Dermis microvascular lymphatic vessel endothelial cell (primary cell): ENCODE measurements around the gene RUNX3. TPM values are rescaled to one million over a fixed set of nuclear protein-coding genes. Genes with fewer than 3 reads are reported as not detected.
"Not testable (repeated sequence)": the region's sequence is repeated elsewhere in the genome, so short reads cannot be mapped to it uniquely, and the experiment has no call there.

Experiments used
- DNase-seq, 2 donors: peaks; one replicate each; pipeline versions ENCODE4 v3.0.0 to v3.0.0-alpha.2; 2010; ENCODE audit warnings: low read depth in 2 of 2
- total RNA-seq: library from RNA; depleted of rRNA; stranded (reverse); fragments of >200 nt; gene quantifications from 2 replicates; pipeline ENCODE4 v1.2.1, GENCODE V29; 2014

The RUNX3 gene
- total RNA-seq, 1 donor from 2014 or later: not detected

GRCh38 chr1:24914226-24915069 is 15.6 kb downstream of the RUNX3 start:
- DNase-seq: no peak

- DNase-seq: no peak
Measured at GRCh38 chr1:24913616-24914225, 16.4 kb downstream of the RUNX3 start.

- no peak for DNase-seq
Measured at GRCh38 chr1:24913274-24913604, 16.8 kb downstream of the RUNX3 start.

GRCh38 chr1:24912376-24913273 is 17.5 kb downstream of the RUNX3 start:
- DNase-seq: no peak

GRCh38 chr1:24911651-24912155 is 18.4 kb downstream of the RUNX3 start:
- no peak for DNase-seq

DNA sequence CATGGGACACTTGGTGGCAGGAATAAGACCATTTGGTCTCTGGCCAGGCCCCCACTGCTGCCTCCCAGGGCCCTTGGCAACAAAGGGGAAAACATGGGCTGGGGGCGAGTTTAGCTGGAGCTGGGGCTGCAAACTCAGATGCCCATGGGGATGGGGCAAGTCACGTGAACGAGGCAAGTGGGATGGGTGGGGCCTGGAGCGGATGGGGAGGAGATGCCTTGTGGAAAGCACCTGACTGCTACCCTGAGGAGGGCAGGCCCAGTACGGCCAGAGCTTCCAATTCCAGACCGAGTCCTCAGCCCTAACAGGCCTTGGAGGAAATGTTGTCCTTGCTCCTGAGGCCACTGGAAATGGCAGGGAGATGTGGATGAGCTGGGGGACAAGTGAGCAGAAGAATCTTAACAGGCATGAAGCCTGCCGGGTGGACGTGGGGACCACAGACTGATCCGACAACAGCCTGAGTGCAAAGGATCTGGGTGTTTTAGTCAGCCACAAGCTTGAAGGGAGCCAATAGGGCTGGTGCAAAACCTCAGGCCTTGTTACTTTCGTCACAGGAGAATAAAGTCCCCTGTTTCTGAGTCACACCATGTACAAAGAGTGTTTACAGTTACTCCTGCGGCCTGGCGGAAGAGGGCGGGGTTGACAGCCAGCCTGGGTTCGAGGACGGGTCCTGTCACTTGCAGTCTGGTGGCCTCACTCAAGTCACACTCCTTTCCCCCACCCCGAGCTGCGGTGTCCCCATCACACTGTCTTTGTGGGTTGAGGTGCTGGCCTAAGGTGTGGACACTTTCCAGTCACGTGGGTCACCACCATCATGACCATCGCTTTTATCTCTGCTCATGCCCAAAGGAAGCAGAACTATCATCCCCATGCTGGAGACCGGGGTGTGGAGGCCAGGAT is 19.1 kb downstream of the RUNX3 start:
- no peak for DNase-seq

DNA sequence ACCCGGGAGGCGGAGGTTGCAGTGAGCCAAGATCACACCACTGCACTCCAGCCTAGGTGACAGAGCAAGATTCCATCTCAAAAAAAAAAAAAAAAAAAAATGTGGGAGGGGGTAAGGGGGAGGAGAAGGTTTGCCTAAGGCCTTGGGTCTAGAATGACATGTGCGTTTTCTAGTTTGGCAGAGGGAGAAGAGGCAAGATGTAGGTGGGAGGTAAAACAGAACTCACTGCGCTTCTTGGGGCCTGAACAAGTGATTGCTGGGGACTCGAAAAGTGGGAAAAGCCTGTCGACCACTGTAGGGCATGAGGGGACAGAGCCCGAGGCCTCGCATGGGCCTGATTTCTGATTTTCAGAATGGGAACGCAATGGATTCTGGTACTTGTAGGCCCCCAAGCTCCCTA is 19.9 kb downstream of the RUNX3 start:
- no peak for DNase-seq

GRCh38 chr1:24909388-24909898 is 20.6 kb downstream of the RUNX3 start:
- peak; percentile 33 to 72 for DNase-seq

DNA sequence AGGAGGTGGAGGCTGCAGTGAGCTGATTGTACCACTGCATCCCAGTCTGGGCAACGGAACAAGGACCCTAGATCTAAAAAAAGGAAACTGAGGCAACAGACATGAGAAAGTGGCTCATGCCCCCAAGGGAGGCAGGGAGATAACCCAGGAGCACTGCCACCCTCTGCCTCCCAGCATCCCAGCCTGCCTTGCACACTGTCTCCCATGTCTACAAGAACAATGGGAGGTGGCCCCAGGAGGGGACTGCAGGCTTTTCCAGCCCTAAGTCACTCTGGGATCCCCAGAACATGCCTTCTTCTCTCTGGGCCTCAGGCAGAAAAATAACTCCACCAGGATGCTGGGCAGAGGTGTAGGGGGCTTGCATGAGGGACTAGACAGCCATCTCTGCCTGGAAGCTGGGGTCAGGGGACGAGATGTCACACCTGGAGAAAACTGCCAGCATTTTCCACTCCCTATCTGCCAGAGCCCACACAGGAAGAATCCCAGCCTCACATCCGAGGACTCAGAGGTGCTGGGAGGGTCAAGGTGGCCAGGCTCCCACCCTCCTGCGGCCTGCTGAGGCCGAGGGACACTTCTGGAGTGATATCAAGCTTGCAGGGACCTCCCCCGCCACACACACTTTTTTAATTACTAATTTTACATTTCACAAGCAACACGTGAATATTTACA is 21.4 kb downstream of the RUNX3 start:
- DNase-seq: no peak

DNA sequence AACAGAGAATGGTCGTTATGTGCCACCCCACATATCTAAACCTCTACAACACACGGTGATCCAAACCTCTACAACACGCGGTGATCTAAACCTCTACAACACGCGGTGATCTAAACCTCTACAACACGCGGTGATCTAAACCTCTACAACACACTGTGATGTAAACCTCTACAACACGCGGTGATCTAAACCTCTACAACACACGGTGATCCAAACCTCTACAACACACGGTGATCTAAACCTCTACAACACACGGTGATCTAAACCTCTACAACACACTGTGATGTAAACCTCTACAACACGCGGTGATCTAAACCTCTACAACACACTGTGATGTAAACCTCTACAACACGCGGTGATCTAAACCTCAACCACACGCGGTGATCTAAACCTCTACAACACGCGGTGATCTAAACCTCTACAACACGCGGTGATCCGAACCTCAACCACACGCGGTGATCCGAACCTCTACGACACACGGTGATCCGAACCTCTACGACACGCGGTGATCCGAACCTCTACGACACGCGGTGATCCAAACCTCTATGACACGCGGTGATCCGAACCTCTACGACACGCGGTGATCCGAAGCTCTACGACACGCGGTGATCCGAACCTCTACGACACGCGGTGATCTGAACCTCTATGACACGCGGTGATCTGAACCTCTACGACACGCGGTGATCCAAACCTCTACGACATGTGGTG is 22.3 kb downstream of the RUNX3 start:
- DNase-seq: not testable (repeated sequence)

DNA sequence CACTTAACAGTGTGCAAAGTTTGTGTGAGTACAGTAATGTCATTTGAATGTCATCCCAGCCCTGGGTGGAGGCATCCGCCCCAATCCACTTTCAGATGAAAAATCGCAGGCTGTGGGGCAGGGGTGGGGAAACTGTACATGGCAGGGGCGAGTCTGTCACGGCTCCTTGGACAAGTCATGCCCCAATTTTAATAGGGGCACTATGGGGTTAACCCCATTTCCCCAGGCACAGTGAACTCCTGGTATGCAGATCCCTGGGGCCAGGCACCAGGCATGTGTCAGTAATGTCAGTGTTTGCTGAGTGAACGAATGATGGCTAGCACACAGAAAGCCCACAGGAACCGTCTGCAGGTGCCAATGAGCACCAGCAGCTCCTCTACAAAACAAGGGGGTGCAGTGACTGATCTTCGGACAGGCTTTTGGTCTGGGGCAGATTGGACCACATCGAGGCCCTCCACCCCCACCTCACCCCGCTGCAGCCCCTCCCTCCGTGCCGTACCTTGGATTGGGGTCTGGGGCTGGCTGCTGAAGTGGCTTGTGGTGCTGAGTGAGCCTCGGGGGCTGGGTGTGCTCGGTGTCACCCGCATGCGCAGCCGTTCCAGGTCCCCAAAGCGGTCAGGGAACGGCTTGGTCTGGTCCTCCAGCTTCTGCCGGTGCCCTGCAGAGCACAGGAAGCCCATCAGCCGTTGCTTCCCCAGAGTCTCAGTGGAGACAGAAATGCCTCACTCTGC is 23.2 kb downstream of the RUNX3 start:
- DNase-seq: no peak

GRCh38 chr1:24905979-24906720 is 23.9 kb downstream of the RUNX3 start:
- DNase-seq: no peak

DNA sequence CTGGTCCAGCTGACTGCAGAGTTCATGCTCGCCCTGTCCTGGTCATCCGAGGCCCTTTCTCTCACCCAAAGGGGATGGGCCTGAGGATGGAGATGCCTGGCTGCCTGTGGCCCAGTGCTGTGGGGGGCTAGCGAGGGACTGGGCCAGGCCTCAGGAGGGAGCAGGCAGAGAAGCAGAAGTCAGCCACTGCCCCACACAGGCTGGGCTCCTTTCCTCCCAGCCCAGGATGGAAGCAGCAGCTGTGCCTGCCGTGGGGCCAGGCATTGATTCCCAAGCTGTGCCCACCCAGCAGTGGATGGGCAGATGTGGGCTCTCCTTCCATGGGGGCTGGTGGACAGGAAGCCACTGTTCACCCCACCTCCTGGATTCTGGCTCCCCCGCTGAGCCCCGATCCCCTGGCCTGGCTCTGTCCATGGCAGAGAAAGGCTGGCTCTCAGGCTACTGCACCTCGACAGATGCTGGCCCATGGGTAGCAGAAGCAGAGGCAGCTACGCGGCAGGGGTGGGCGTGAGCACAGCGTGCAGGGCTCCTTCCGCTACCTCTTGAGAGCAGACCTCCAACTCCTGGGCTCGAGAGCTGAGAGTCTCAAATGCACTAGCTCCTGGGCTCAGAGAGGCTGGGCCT is 24.6 kb downstream of the RUNX3 start:
- no peak for DNase-seq

DNA sequence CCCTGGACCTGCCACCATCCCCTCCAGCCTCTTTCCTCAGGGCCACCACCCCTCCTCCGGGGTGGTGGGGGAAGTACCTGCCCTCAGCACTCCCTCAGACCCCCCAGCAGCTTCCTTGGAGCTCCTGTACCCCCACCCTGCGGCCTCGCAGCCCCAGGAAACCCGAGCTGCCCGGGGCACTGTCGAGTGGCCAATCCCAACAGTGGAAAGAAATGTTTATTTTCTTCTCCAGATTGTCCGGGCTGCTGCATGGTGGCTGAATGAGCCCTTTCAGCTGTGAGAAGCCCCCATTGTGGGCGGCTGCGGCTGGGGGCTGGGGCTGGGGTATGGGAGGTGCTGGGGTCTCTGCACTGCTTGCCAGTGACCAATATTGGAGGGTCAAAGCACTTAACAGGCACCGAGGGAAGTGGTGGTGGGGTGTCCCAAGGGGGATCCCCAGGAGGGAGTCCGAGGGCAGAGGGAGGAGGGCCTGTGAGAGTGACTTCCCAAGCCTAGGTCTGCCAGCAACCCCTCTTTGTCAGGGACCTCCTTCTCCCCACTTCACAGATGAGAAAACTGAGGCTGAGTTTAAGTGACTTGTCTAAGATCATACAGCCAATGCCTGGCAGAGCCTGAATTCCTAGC is 25.2 kb downstream of the RUNX3 start:
- no peak for DNase-seq

- no peak for DNase-seq
Measured at GRCh38 chr1:24903955-24904730, 25.9 kb downstream of the RUNX3 start.

GRCh38 chr1:24903560-24903954 is 26.5 kb downstream of the RUNX3 start:
- DNase-seq: no peak
